RWPE2 (cell line): ENCODE data around the gene RSPO4.
A peak's percentile ranks its signal among the peaks of the same experiment; 100 is the strongest.

Experiments
- ATAC-seq: fragments of 200-7000 bp; cut with Tn5 transposase; 3 replicates; pipeline ENCODE4 v1.9.1; 2021; ENCODE audit warnings: low read depth
- DNase-seq: peaks from one replicate; pipeline ENCODE4 v3.0.0-alpha.2; 2020; ENCODE audit warnings: low spot score
- H3K27ac ChIP-seq: fragments of 450-650 bp; 2 replicates; pipeline ENCODE4 v1.5.1; 2017; ENCODE audit warnings: mild to moderate bottlenecking; ENCODE audit not compliant: poor library complexity, severe bottlenecking
- H3K27me3 ChIP-seq: fragments of 250-450 bp; sonication (Bioruptor Pico); 2 replicates; pipeline ENCODE4 v1.5.1; 2021; ENCODE audit warnings: mild to moderate bottlenecking, moderate library complexity; ENCODE audit not compliant: insufficient read depth, poor library complexity, severe bottlenecking
- H3K36me3 ChIP-seq: fragments of 250-450 bp; sonication (Bioruptor Pico); 2 replicates; pipeline ENCODE4 v1.5.1; 2020; ENCODE audit warnings: low read depth, mild to moderate bottlenecking, moderate library complexity
- H3K4me1 ChIP-seq: fragments of 250-450 bp; sonication (Bioruptor Pico); 2 replicates; pipeline ENCODE4 v1.5.1; 2021; ENCODE audit warnings: mild to moderate bottlenecking, moderate library complexity; ENCODE audit not compliant: insufficient read depth, poor library complexity, severe bottlenecking
- H3K4me3 ChIP-seq: fragments of 250-450 bp; sonication (Bioruptor Pico); 2 replicates; pipeline ENCODE4 v1.5.1; 2021; ENCODE audit warnings: mild to moderate bottlenecking, moderate library complexity; ENCODE audit not compliant: severe bottlenecking
- H3K9me3 ChIP-seq: fragments of 250-450 bp; sonication (Bioruptor Pico); 2 replicates; pipeline ENCODE4 v1.5.1; 2021; ENCODE audit warnings: mild to moderate bottlenecking, moderate library complexity; ENCODE audit not compliant: severe bottlenecking
- CTCF ChIP-seq: fragments of 450-650 bp; IDR thresholded peaks from one replicate; pipeline ENCODE4 v1.5.1; 2017; ENCODE audit warnings: mild to moderate bottlenecking, moderate library complexity; ENCODE audit not compliant: poor library complexity, severe bottlenecking

Gene RSPO4

GRCh38 chr20:957544-957943, 44.6 kb downstream of the RSPO4 start:
- H3K4me3 ChIP-seq = no peak overlapping the region
- ATAC-seq (no peak), DNase-seq (no peak)
- H3K36me3 ChIP-seq = no peaks in the 10 kb centered on the region
- H3K27ac ChIP-seq = no peak overlapping the region
- no peak for TF ChIP-seq CTCF
- H3K9me3 ChIP-seq = no peaks in the 10 kb centered on the region
- H3K27me3 ChIP-seq = no peaks in the 10 kb centered on the region
- no peaks in the 10 kb centered on the region for H3K4me1 ChIP-seq

GRCh38 chr20:956330-956951, 45.7 kb downstream of the RSPO4 start:
- no peaks in the 10 kb centered on the region for H3K4me1 ChIP-seq
- peak; percentile 77 for ATAC-seq
- DNase-seq = no peak
- no peak overlapping the region for H3K4me3 ChIP-seq
- H3K27ac ChIP-seq = no peak overlapping the region
- no peaks in the 10 kb centered on the region for H3K27me3 ChIP-seq
- no peaks in the 10 kb centered on the region for H3K9me3 ChIP-seq
- no peaks in the 10 kb centered on the region for H3K36me3 ChIP-seq
- TF ChIP-seq CTCF = peak; percentile 97

DNA sequence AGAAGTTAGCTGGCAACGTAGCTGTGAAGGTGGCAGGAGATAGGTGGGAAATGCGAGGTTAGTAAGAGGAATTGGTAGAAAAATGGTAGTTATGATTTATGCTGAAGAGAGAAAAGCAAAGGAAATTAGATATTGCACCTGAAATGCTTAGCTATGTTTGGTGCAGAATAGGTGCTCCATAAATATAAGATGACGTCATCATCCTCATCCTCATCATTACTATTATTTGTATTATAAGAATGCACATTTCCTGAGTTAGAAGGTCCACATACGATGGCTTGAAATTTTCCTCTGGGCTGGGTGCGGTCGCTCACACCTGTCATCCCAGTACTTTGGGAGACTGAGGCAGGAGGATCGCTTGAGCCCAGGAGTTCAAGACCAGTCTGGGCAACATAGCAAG, 46.5 kb downstream of the RSPO4 start:
- H3K4me1 ChIP-seq = no peaks in the 10 kb centered on the region
- no peak for ATAC-seq
- TF ChIP-seq CTCF = no peak
- no peak overlapping the region for H3K27ac ChIP-seq
- H3K27me3 ChIP-seq = no peaks in the 10 kb centered on the region
- H3K4me3 ChIP-seq = no peak overlapping the region
- peak; percentile 9 for DNase-seq
- H3K9me3 ChIP-seq = no peaks in the 10 kb centered on the region
- H3K36me3 ChIP-seq = no peaks in the 10 kb centered on the region

DNA sequence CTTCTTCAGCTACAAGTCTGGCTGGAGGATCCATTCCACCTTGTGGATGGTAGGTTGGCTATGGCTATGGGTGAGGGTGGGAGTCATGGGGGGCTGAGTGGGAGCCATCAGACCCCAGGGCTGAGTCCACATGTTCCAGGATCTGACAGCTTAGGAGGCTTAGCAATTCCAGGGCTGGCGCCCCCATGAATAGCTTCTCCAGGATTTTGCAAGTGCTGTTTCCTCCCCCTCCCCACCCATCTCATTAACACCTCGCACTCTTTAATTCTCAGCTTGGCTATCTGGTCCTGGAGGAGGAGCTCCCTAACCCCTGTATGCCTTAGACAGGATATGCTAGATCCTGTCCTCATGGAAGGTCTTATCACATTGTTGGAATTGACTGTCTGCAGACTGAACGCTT, 47.0 kb downstream of the RSPO4 start:
- ATAC-seq = no peak
- TF ChIP-seq CTCF = no peak
- no peak overlapping the region for H3K4me3 ChIP-seq
- H3K36me3 ChIP-seq = no peaks in the 10 kb centered on the region
- no peaks in the 10 kb centered on the region for H3K27me3 ChIP-seq
- H3K9me3 ChIP-seq = no peaks in the 10 kb centered on the region
- no peaks in the 10 kb centered on the region for H3K4me1 ChIP-seq
- H3K27ac ChIP-seq = no peak overlapping the region
- DNase-seq = peak; percentile 24

GRCh38 chr20:953742-954141, 48.4 kb downstream of the RSPO4 start:
- H3K4me1 ChIP-seq = no peaks in the 10 kb centered on the region
- DNase-seq (peak; percentile 29), ATAC-seq (0 out of 3 replicates have a peak, but pooled peaks have one; percentile 22)
- TF ChIP-seq CTCF = peak; percentile 40
- no peaks in the 10 kb centered on the region for H3K36me3 ChIP-seq
- H3K27me3 ChIP-seq = no peaks in the 10 kb centered on the region
- H3K27ac ChIP-seq = no peak overlapping the region
- no peaks in the 10 kb centered on the region for H3K9me3 ChIP-seq
- H3K4me3 ChIP-seq = no peak overlapping the region
